NCI-H345 (cell line): ENCODE data around the gene EPHB1.

Source experiments
- DNase-seq: peaks from one replicate; lab custom pipeline; 2025; lab: John Stamatoyannopoulos, UW

The EPHB1 gene

DNA sequence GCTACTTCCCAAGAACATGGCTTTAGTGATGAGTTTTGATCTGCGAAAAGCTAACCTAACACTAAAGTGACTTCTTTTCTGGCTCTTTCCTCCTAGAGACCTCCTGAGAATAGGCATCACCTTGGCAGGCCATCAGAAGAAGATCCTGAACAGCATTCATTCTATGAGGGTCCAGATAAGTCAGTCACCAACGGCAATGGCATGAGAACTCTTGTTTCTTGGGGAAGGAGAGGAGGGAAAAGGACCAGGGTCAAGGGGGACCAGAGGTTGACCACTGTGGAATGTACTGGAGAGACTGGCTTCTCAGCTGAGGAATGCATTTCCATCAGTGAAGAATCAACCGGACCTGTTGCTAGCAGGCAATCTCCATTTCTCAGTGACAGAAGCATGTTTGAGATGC, 463.9 kb downstream of the EPHB1 start:
- no peak for DNase-seq

DNA sequence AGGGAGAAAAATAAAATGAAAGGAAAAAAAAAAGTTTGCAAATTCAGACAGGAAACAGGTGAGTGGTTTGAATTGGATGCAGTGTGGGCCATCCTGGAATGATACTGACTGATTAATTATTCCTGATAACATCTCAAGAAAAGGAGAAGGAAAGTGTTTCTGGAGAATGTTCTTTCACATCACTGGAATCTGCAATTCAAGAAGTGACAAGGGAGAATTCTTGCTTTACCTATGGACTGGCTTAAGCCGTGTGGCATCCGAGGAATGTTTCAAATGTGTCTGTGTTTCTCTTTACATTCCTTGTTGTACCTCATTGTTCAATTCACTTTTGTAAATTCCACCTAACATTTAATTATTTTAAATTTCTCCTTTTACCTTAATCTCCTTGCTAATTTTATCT, 465.0 kb downstream of the EPHB1 start:
- no peak for DNase-seq

DNA sequence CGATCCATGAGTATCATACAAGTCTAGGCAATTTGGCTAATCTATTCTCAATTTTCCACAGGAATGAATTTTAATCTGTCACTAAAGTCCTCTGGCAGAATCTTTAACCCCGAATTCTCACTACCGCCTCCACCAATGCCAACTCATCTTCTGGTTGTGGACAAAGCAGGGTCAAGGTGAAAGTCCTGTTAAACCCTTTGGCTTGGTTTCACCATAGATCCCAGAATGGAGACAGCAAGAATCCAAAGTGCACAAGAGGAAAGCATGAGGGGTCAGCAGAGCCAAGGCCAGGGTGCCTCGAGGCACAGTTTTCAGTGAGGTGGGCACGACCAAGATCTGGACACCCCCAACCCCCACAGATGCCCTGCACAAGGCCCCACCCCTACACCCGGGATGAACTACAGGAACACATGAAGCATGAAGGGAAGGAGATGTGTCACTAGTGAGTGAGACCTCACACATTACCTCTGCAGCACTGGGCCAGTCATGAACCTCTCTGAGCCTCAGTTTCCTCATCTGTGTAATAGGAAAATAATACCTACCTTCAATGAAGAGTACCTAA, 466.2 kb downstream of the EPHB1 start:
- no peak for DNase-seq

DNA sequence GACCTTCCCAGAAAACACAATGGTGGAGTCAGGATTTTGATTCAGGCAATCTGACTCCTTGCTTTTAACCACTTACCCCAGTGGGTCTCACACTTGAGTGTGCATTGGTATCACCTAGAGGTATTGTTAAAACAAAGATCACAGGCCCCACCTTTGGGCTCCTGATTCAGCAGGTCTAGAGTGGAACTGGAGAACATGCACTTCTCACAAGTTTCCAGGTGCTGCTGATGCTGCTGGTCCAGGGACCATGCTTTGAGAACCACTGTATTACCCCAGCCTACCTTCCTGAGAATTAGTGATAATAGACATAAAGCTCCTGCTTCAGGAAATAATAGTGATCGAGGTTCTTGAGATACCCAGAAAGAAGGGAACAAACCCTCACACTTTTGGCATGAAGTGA, 466.9 kb downstream of the EPHB1 start:
- no peak for DNase-seq

DNA sequence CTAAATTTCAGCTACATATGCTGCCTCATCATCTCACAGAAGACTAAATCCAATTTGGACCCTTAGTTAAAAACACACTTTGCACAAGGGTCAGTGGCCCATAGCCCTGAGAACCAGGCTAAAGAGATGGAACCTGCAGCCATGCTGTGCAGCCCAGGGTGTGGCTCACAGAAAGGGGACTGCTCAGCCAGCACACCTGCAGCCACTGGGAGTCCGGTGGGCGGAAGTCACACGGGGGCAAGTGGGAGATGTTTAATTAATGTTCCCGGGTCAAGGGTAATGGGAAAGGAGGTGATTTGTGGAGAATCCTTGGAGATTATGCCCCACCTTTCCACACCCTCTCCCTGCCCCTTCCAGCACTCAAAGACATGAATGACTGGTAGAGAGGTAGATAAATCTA, 467.4 kb downstream of the EPHB1 start:
- no peak for DNase-seq

DNA sequence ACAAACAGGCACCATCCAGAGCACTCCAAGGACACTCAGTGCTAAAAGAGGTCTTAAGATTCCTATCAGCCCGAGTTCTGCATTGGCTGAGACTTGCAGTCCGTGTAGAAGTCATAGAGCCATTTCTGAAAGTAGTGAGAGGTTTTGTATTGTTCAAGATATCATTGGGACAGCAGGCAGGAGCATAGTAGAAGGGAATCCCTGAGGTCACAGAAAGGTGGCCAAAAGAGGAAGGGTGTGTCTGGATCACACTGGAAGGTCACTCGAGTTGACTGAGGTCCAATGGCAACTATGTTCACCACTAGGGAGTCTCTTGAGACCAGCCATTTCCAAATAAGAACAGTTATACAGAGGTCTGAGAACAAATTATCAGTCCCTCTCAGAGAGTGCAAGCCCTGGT, 468.3 kb downstream of the EPHB1 start:
- no peak for DNase-seq

DNA sequence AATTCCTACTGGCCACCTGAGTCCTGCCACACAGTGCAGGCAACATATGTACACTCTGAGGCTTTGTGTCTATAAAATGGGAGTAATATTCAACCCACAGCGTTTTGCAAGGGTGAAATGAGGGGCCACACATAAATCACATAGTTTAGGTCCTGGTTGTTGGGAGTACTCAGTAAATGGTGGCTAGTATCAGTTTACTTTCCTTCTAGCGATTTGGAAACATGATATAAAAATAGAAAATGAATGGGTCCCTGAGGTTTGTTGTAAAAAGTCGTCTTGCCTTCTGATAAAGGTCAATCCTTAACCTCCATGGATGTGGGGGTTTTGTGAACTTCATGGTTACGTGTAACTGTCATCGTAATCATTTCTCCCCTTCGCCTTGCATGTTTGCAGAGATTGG, 472.4 kb downstream of the EPHB1 start:
- no peak for DNase-seq

DNA sequence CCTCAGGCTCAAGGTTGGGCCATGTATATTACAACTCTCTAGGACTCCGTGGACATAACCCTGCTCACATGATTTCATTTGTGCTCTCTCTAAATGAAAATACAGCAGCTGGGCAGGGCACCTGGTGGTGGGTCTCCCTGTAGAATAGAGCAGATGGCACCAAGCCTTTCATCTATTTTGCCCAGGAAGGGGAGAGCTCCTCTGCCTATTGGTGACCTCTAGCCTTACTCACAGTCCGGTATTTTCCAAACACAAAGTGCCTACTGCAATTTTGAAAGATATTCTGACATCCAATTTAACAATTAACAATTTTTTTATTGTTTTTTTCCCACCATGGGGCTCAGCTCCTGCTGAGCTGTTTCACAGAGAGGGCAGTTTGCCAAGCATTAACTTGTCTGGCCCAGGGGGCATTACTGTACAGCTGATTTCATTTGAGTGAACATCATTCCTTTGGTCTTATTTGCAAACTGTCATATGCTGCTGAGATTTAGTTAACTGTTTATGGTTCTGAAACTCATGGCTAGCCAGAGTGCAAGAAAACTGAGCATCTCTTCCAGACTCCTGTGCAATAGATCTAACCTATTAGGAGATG, 474.0 kb downstream of the EPHB1 start:
- DNase-seq = peak; percentile 51

DNA sequence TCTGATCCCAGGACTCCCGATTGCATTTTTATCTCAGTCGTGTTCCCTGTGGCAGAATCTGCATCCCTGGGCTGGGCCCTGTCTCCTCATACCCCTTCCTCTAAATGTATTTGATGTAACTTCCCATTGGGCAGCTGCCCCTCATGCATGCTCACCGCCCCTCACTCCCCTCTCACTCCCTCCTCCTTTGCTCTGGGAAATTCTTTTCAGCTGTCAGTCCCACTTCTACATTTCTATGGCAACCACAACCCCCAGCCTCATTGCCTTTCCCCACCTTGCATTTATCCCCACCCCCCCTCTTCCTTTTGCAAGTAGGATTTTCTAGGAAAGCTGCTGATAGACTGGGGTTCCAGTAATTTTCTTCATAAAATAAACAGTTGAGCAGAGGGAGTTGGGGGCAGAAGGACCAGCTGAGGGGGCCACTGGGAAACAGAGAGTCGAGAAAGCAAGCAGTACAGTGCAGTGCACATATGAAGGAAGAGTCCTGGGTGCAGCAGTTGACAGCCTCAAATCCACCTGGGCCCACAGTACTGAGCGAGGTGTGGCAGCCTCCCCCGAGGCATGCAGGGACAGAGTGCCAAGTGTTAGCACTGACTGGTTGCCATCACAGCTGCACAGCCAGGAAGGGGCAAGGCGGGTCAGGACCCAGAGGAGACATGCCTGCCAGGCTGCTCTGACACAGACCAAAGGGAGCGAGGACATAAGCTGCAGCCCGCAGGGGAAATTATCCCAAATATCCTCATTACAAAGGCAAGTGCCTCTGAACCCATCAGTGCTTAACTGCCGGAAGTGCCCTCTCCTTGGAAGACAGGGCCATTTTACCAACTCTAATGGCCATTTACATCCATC, 476.3 kb downstream of the EPHB1 start:
- peak; percentile 64 for DNase-seq

DNA sequence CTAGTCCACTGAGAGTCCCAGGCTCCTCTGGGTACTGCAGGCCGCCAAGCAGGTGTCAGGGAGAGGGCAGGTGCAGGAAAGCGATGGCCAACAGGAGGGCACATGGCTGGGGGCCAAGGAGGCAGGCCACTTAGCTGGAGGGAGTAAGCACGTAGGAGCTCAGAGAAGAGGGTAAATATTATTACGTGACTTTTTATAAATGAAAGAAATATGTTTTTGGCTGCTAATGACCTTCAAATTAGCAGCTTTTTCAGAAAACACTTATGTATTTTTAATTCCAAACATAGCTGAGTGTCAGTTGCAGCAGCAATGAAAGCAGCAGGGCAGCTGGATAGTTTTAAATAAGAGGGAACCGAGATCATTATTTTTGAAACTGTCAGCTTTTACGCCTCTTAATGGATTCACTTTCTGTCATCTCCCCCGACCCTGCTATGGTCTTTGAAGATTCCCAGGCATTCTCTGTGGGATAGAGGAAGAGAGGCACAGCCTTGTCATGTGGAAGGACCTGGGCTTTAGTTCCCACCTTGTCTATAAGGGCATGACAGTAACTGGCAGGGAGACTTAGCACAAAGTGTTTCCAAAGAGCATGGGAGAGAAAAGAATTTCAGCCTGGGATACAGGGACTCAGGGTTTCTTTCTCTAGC, 477.1 kb downstream of the EPHB1 start:
- DNase-seq = peak; percentile 65

DNA sequence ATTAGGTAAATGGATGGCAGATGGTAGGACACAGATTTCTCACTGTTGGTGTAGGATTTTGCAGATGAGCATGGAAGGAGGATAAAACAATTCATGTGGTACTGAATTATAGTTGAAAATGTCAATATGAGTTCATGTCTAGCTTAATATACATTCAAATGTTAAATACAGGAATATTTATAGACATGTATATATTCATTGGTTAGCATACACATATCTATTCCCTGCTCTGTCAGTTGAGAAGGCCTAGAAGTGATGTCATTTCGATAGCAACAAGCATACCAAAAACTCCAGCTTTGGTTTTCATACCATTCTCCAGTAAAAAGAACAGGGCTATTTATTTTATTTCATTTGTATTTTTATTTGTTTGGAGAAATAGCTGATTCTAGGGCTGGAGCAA, 497.1 kb downstream of the EPHB1 start:
- DNase-seq = no peak

DNA sequence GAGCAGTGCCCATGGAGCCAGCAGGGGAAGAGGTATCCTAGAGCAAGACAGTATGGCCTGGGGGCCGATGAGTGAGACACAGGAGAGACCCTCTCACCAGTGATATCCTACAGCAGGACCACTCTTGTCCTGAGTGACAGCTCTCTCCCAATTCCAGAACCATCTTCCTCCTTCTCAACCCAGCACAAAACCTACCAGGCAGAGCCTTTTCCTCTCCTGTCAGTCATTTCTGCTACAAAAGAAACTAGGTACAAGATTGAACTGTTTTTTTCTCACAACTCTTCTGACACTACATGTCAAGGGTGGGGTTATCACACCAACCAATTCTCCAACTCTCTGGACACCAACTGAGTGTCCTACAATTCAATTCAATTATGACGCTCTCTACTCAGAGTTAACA, 506.6 kb downstream of the EPHB1 start:
- no peak for DNase-seq

DNA sequence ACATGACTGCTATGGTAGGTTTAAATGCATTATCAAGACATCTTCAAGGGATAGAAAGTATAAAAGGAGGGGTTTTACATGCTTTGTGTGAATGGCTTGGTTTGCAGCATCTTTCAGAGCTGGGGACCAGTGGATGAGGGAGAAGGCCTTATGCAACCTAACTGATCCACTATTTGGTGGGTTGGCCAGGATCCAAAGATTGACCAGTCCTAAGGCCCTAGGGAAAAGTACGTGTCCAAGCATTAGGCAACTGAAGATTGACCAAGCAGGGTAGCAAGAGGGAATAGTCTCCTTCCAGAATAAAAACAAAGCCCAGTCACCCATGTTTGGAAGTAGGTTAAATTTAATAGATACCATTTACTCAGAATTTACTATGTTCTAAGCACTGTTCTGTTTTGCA, 509.3 kb downstream of the EPHB1 start:
- DNase-seq = no peak
